ENCODE results near the gene TF.

Gene TF

GRCh38 chr3:133745981-133746711, at the start of gene TF:
Gene TF (plus strand): TSS chr3:133746393. CDS start chr3:133746441, 48 bp downstream.
- peaks cover 0 to 7% of the 10 kb centered on the region in 2 donors for H3K27me3 ChIP-seq (ENCODE audit: control insufficient read depth in 1 of 2, insufficient read depth in 2 of 2, low read length in 2 of 2)
- no peak within 1 kb of the TSS for H3K27ac ChIP-seq (ENCODE audit: low read depth, low read length)
- H3K36me3 ChIP-seq (ENCODE audit: insufficient read depth, low read length), result no peaks in the 10 kb centered on the region
- no peaks in the 10 kb centered on the region for H3K9me3 ChIP-seq (ENCODE audit: low read length)
- H3K9ac ChIP-seq (ENCODE audit: low read length), result no peak within 1 kb of the TSS
- no peak within 1 kb of the TSS for H3K4me3 ChIP-seq (ENCODE audit: low read depth in 1 of 2, low read length in 2 of 2)
- peaks cover 4% of the 10 kb centered on the region for H3K4me1 ChIP-seq (ENCODE audit: insufficient read depth, low read length)

- no peak overlapping the region for H3K4me3 ChIP-seq (ENCODE audit: low read depth in 1 of 2, low read length in 2 of 2)
- no peaks in the 10 kb centered on the region for H3K36me3 ChIP-seq (ENCODE audit: insufficient read depth, low read length)
- H3K9me3 ChIP-seq (ENCODE audit: low read length), result no peaks in the 10 kb centered on the region
- H3K27ac ChIP-seq (ENCODE audit: low read depth, low read length), result no peak overlapping the region
- H3K4me1 ChIP-seq (ENCODE audit: insufficient read depth, low read length), result no peaks in the 10 kb centered on the region
- no peak overlapping the region for H3K9ac ChIP-seq (ENCODE audit: low read length)
- H3K27me3 ChIP-seq (ENCODE audit: control insufficient read depth in 1 of 2, insufficient read depth in 2 of 2, low read length in 2 of 2), result no peaks in the 10 kb centered on the region
These were observed 48.2 kb upstream of the TF start for GRCh38 chr3:133697960-133698359.

- Histone ChIP-seq H3K27me3 (ENCODE audit: control insufficient read depth in 1 of 2, insufficient read depth in 2 of 2, low read length in 2 of 2) (no peaks in the 10 kb centered on the region), H3K9me3 (ENCODE audit: low read length) (no peaks in the 10 kb centered on the region), H3K9ac (ENCODE audit: low read length) (no peak overlapping the region), H3K4me3 (ENCODE audit: low read depth in 1 of 2, low read length in 2 of 2) (no peak overlapping the region), H3K4me1 (ENCODE audit: insufficient read depth, low read length) (no peaks in the 10 kb centered on the region), H3K36me3 (ENCODE audit: insufficient read depth, low read length) (no peaks in the 10 kb centered on the region), H3K27ac (ENCODE audit: low read depth, low read length) (no peak overlapping the region)
These were observed 46.7 kb upstream of the TF start for GRCh38 chr3:133699467-133699866.

- Histone ChIP-seq H3K27ac (ENCODE audit: low read depth, low read length) (no peak overlapping the region), H3K9me3 (ENCODE audit: low read length) (no peaks in the 10 kb centered on the region), H3K27me3 (ENCODE audit: control insufficient read depth in 1 of 2, insufficient read depth in 2 of 2, low read length in 2 of 2) (no peaks in the 10 kb centered on the region), H3K4me1 (ENCODE audit: insufficient read depth, low read length) (no peaks in the 10 kb centered on the region), H3K36me3 (ENCODE audit: insufficient read depth, low read length) (no peaks in the 10 kb centered on the region), H3K4me3 (ENCODE audit: low read depth in 1 of 2, low read length in 2 of 2) (no peak overlapping the region), H3K9ac (ENCODE audit: low read length) (no peak overlapping the region)
These were observed 46.3 kb upstream of the TF start for GRCh38 chr3:133699903-133700302.

- Histone ChIP-seq H3K4me3 (ENCODE audit: low read depth in 1 of 2, low read length in 2 of 2) (no peak overlapping the region), H3K9me3 (ENCODE audit: low read length) (no peaks in the 10 kb centered on the region), H3K27me3 (ENCODE audit: control insufficient read depth in 1 of 2, insufficient read depth in 2 of 2, low read length in 2 of 2) (no peaks in the 10 kb centered on the region), H3K9ac (ENCODE audit: low read length) (no peak overlapping the region), H3K36me3 (ENCODE audit: insufficient read depth, low read length) (no peaks in the 10 kb centered on the region), H3K4me1 (ENCODE audit: insufficient read depth, low read length) (no peaks in the 10 kb centered on the region), H3K27ac (ENCODE audit: low read depth, low read length) (no peak overlapping the region)
These were observed 45.8 kb upstream of the TF start for GRCh38 chr3:133700351-133700750.

- Histone ChIP-seq H3K4me3 (ENCODE audit: low read depth in 1 of 2, low read length in 2 of 2) (no peak overlapping the region), H3K36me3 (ENCODE audit: insufficient read depth, low read length) (no peaks in the 10 kb centered on the region), H3K4me1 (ENCODE audit: insufficient read depth, low read length) (no peaks in the 10 kb centered on the region), H3K27ac (ENCODE audit: low read depth, low read length) (no peak overlapping the region), H3K9ac (ENCODE audit: low read length) (no peak overlapping the region), H3K27me3 (ENCODE audit: control insufficient read depth in 1 of 2, insufficient read depth in 2 of 2, low read length in 2 of 2) (no peaks in the 10 kb centered on the region), H3K9me3 (ENCODE audit: low read length) (no peaks in the 10 kb centered on the region)
These were observed 44.5 kb upstream of the TF start for GRCh38 chr3:133701435-133702358.

- no peak overlapping the region for H3K4me3 ChIP-seq (ENCODE audit: low read depth in 1 of 2, low read length in 2 of 2)
- no peaks in the 10 kb centered on the region for H3K4me1 ChIP-seq (ENCODE audit: insufficient read depth, low read length)
- no peaks in the 10 kb centered on the region for H3K9me3 ChIP-seq (ENCODE audit: low read length)
- no peak overlapping the region for H3K27ac ChIP-seq (ENCODE audit: low read depth, low read length)
- no peaks in the 10 kb centered on the region for H3K27me3 ChIP-seq (ENCODE audit: control insufficient read depth in 1 of 2, insufficient read depth in 2 of 2, low read length in 2 of 2)
- no peaks in the 10 kb centered on the region for H3K36me3 ChIP-seq (ENCODE audit: insufficient read depth, low read length)
- H3K9ac ChIP-seq (ENCODE audit: low read length), result no peak overlapping the region
These were observed 42.3 kb upstream of the TF start for GRCh38 chr3:133703915-133704314.

GRCh38 chr3:133706033-133706432, 40.2 kb upstream of the TF start:
- Histone ChIP-seq H3K9ac (ENCODE audit: low read length) (no peak overlapping the region), H3K27ac (ENCODE audit: low read depth, low read length) (no peak overlapping the region), H3K4me1 (ENCODE audit: insufficient read depth, low read length) (no peaks in the 10 kb centered on the region), H3K36me3 (ENCODE audit: insufficient read depth, low read length) (no peaks in the 10 kb centered on the region), H3K27me3 (ENCODE audit: control insufficient read depth in 1 of 2, insufficient read depth in 2 of 2, low read length in 2 of 2) (no peaks in the 10 kb centered on the region), H3K4me3 (ENCODE audit: low read depth in 1 of 2, low read length in 2 of 2) (no peak overlapping the region), H3K9me3 (ENCODE audit: low read length) (no peaks in the 10 kb centered on the region)

GRCh38 chr3:133709139-133709750, 36.9 kb upstream of the TF start:
- H3K27ac ChIP-seq (ENCODE audit: low read depth, low read length), result no peak overlapping the region
- H3K4me3 ChIP-seq (ENCODE audit: low read depth in 1 of 2, low read length in 2 of 2), result no peak overlapping the region
- H3K27me3 ChIP-seq (ENCODE audit: control insufficient read depth in 1 of 2, insufficient read depth in 2 of 2, low read length in 2 of 2), result no peaks in the 10 kb centered on the region
- H3K4me1 ChIP-seq (ENCODE audit: insufficient read depth, low read length), result no peaks in the 10 kb centered on the region
- no peak overlapping the region for H3K9ac ChIP-seq (ENCODE audit: low read length)
- no peaks in the 10 kb centered on the region for H3K9me3 ChIP-seq (ENCODE audit: low read length)
- H3K36me3 ChIP-seq (ENCODE audit: insufficient read depth, low read length), result no peaks in the 10 kb centered on the region

- no peak overlapping the region for H3K4me3 ChIP-seq (ENCODE audit: low read depth in 1 of 2, low read length in 2 of 2)
- no peak overlapping the region for H3K9ac ChIP-seq (ENCODE audit: low read length)
- no peaks in the 10 kb centered on the region for H3K36me3 ChIP-seq (ENCODE audit: insufficient read depth, low read length)
- H3K27ac ChIP-seq (ENCODE audit: low read depth, low read length), result no peak overlapping the region
- H3K27me3 ChIP-seq (ENCODE audit: control insufficient read depth in 1 of 2, insufficient read depth in 2 of 2, low read length in 2 of 2), result no peaks in the 10 kb centered on the region
- no peaks in the 10 kb centered on the region for H3K9me3 ChIP-seq (ENCODE audit: low read length)
- H3K4me1 ChIP-seq (ENCODE audit: insufficient read depth, low read length), result no peaks in the 10 kb centered on the region
These were observed 35.2 kb upstream of the TF start for GRCh38 chr3:133711013-133711412.

GRCh38 chr3:133712017-133712416, 34.2 kb upstream of the TF start:
- Histone ChIP-seq H3K4me1 (ENCODE audit: insufficient read depth, low read length) (no peaks in the 10 kb centered on the region), H3K9me3 (ENCODE audit: low read length) (no peaks in the 10 kb centered on the region), H3K4me3 (ENCODE audit: low read depth in 1 of 2, low read length in 2 of 2) (no peak overlapping the region), H3K27me3 (ENCODE audit: control insufficient read depth in 1 of 2, insufficient read depth in 2 of 2, low read length in 2 of 2) (no peaks in the 10 kb centered on the region), H3K36me3 (ENCODE audit: insufficient read depth, low read length) (no peaks in the 10 kb centered on the region), H3K9ac (ENCODE audit: low read length) (no peak overlapping the region), H3K27ac (ENCODE audit: low read depth, low read length) (no peak overlapping the region)
